ENCODE results near the gene PLPPR4.
A peak's percentile ranks its signal among the peaks of the same experiment; 100 is the strongest.

Gene PLPPR4

DNA sequence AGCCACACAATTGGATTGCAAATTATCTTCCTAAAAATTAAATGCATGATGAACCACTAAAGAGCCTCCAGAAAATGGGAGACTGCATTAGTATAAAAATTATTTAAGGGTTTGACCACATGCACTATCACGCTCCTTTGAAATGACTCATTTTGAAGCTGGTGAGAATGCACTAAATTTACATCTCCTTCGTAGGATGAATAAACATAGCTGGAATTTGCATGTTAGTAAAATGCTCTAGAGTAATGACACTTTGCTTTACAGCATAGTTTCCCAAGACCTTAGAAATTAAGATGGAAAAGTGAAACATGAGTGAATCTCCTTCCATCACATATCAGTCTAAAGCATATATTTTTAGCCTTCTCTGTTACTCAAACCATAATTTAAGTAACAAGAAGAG, 2.4 kb downstream of the PLPPR4 start:
- peak; percentile 40 for DNase-seq (ENCODE audit: low read depth)
- TF ChIP-seq, protein P1, sequence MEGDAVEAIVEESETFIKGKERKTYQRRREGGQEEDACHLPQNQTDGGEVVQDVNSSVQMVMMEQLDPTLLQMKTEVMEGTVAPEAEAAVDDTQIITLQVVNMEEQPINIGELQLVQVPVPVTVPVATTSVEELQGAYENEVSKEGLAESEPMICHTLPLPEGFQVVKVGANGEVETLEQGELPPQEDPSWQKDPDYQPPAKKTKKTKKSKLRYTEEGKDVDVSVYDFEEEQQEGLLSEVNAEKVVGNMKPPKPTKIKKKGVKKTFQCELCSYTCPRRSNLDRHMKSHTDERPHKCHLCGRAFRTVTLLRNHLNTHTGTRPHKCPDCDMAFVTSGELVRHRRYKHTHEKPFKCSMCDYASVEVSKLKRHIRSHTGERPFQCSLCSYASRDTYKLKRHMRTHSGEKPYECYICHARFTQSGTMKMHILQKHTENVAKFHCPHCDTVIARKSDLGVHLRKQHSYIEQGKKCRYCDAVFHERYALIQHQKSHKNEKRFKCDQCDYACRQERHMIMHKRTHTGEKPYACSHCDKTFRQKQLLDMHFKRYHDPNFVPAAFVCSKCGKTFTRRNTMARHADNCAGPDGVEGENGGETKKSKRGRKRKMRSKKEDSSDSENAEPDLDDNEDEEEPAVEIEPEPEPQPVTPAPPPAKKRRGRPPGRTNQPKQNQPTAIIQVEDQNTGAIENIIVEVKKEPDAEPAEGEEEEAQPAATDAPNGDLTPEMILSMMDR (IDR thresholded peaks at IDR 0.05; ENCODE audit: low read length, missing control alignments) = no peak
- no peak overlapping the region for H3K4me3 ChIP-seq (replicated peaks; ENCODE audit: low read depth, low read length)

DNA sequence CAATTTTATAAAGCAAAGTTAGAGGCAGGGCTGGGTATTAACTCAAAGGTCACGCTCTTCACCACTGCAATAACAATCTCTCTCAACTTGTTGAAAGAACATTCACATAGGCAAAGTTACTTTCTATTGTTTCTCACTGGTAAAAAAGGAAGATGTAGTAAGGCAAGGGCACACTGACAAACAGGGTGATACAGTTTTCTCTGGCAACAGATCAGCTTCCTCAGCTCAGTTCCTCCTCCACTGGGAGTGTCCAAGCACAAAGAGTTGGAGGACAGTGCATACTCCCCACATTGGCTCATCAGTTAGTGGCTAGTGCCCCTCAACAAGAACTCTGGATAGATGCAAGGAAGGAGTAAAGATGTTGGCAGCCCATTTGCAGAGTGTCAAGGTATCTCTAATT, 3.7 kb downstream of the PLPPR4 start:
- TF ChIP-seq, protein P1 (IDR thresholded peaks at IDR 0.05; ENCODE audit: low read length, missing control alignments) = no peak
- DNase-seq (ENCODE audit: low read depth) = no peak
- no peak overlapping the region for H3K4me3 ChIP-seq (replicated peaks; ENCODE audit: low read depth, low read length)

DNA sequence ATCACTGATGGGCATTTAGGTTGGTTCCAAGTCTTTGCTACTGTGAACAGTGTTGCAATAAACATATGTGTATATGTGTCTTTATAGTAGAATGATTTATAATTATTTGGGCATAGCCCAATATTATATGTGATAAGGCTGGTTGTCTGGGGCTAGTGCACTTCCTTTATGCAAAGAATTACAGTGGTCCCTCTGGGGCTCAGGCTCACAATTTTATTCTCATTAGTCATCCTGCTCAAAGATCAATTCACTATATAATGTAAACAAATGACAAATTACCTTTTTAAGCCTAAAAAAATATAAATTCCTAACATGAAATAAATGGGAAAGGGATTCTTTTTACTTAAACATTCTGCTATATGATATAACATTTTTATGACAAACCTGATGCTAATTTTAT, 5.0 kb downstream of the PLPPR4 start:
- no peak for DNase-seq (ENCODE audit: low read depth)
- TF ChIP-seq, protein P1 (IDR thresholded peaks at IDR 0.05; ENCODE audit: low read length, missing control alignments) = no peak
- no peak overlapping the region for H3K4me3 ChIP-seq (replicated peaks; ENCODE audit: low read depth, low read length)

DNA sequence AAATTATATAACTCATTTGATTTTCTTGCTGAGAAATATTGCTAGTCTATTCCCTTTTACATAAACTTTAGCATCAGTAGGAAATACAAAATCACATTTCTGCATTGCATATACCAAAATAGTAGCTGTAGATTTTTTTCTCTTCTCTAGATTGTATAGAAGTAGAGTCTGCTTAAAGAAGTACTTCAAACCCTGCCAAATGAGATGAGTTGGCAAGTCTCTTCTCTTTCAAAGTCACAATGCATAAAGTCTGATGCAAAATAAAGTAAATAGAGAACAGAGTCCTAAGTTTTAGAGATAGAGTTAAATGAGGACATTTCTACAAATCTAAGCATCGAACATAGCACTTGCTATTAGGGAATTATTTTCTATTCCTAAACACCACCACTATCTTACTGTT, 6.4 kb downstream of the PLPPR4 start:
- TF ChIP-seq, protein P1 (IDR thresholded peaks at IDR 0.05; ENCODE audit: low read length, missing control alignments) = no peak
- no peak overlapping the region for H3K4me3 ChIP-seq (replicated peaks; ENCODE audit: low read depth, low read length)
- no peak for DNase-seq (ENCODE audit: low read depth)

DNA sequence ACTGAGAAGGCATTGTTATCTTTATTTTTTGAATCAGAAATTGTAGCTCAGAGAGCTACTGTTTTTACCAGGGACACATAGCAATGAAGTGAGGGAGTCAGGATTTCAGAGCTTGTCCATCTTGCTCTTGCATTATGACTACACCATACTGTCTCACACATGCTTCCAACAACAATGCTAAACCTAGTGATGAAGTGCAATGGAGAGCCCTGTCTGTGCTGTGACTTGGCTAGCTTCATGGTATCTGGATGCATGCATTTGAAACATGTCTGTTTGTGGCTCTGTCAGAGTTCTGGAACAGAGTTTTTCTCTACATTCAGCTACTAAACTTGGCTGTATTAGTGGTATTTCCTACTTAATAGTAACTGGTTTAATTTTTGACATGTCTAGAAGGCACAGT, 7.0 kb downstream of the PLPPR4 start:
- H3K4me3 ChIP-seq (replicated peaks; ENCODE audit: low read depth, low read length) = no peak overlapping the region
- DNase-seq (ENCODE audit: low read depth) = no peak
- TF ChIP-seq, protein P1 (IDR thresholded peaks at IDR 0.05; ENCODE audit: low read length, missing control alignments) = no peak

DNA sequence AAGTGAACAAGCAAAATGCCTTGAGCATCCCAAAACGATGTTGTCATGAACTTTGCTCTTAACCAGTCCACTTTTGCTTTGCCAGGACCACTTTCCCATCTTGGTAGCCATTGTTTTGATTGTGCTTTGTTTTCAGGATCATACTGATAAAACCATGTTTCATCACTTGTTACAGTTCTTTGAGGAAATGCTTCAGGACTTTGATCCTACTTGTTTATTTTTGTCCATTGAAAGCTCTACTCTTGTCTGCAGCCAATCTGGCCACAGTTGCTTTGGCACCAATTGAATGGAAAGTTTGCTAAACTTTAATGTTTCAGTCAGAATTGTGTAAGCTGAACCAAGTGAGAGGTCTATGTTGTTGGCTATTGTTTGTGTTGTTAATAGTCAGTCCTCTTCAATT, 12.8 kb downstream of the PLPPR4 start:
- H3K4me3 ChIP-seq (replicated peaks; ENCODE audit: low read depth, low read length) = no peak overlapping the region
- DNase-seq (ENCODE audit: low read depth) = no peak
- TF ChIP-seq, protein P1 (IDR thresholded peaks at IDR 0.05; ENCODE audit: low read length, missing control alignments) = no peak

DNA sequence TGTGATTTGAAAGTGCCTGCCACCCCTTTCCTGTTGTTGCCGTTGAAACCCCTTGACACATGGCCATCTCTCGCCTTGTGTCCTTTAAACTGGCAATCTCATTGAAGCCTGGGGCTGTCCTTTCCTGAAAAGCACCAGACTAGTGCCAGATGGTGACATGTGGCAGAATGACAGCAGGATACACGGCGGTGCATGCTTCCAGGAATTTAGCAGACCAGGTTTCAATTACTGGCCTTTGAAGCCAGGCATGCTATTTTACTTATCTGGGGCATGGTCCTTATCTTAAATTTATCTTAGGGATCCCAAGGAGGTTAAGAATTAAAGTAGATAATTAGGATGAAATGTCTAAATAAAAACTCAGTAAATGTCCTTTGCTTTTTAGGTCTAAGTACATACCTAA, 15.2 kb downstream of the PLPPR4 start:
- no peak for DNase-seq (ENCODE audit: low read depth)
- TF ChIP-seq, protein P1 (IDR thresholded peaks at IDR 0.05; ENCODE audit: low read length, missing control alignments) = no peak

More for the DNA sequence above, 15.2 kb downstream of the PLPPR4 start:
- H3K4me3 ChIP-seq (replicated peaks; ENCODE audit: low read depth, low read length) = no peak overlapping the region
